HL-60 (cell line): Measurements from ENCODE around the gene NR3C1.

Source experiments
- DNase-seq, 2 experiments: peaks; one replicate each; pipeline ENCODE4 v3.0.0-alpha.2; 2010 to 2020; ENCODE audit warnings: low read depth in 1 of 2, low spot score in 1 of 2
- H3K27ac ChIP-seq: fragments of 250-450 bp; sonication (Bioruptor Pico); replicated peaks from 2 replicates; pipeline ENCODE4 v1.5.1; 2020; ENCODE audit warnings: mild to moderate bottlenecking, moderate library complexity
- H3K27me3 ChIP-seq: fragments of 250-450 bp; sonication (Bioruptor Pico); 2 replicates; pipeline ENCODE4 v1.5.1; 2021; ENCODE audit warnings: mild to moderate bottlenecking, moderate library complexity; ENCODE audit not compliant: insufficient read depth, poor library complexity, severe bottlenecking
- H3K4me3 ChIP-seq: replicated peaks from 2 replicates; pipeline ENCODE4 v1.5.1; 2011; ENCODE audit warnings: mild to moderate bottlenecking, control low read depth, low read length; ENCODE audit not compliant: insufficient read depth
- GABPA ChIP-seq: IDR thresholded peaks from 2 replicates; pipeline ENCODE4 v1.6.1; 2012; ENCODE audit warnings: low read depth
- POLR2AphosphoS5 ChIP-seq: IDR thresholded peaks from 2 replicates; pipeline ENCODE4 v1.6.1; 2012; ENCODE audit warnings: low read depth
- SPI1 ChIP-seq: IDR thresholded peaks from 2 replicates; pipeline ENCODE4 v1.6.1; 2012; ENCODE audit warnings: low read depth, mild to moderate bottlenecking, borderline replicate concordance
- TF ChIP-seq, protein P1 (sequence below): IDR thresholded peaks from one replicate; pipeline ENCODE4 v1.5.1; 2011; ENCODE audit warnings: low read length, control low read depth, inconsistent platforms; ENCODE audit not compliant: insufficient read depth
- TF ChIP-seq, protein P2 (sequence below): IDR thresholded peaks from 2 replicates; pipeline ENCODE4 v1.6.1; 2012; ENCODE audit warnings: low read depth; ENCODE audit not compliant: insufficient replicate concordance

NR3C1 gene

GRCh38 chr5:143354025-143354424, 49.5 kb downstream of the NR3C1 start:
- H3K27ac ChIP-seq = no peak overlapping the region
- DNase-seq = no peak
- no peak for TF ChIP-seq SPI1
- no peak for TF ChIP-seq POLR2AphosphoS5
- TF ChIP-seq, protein P1, sequence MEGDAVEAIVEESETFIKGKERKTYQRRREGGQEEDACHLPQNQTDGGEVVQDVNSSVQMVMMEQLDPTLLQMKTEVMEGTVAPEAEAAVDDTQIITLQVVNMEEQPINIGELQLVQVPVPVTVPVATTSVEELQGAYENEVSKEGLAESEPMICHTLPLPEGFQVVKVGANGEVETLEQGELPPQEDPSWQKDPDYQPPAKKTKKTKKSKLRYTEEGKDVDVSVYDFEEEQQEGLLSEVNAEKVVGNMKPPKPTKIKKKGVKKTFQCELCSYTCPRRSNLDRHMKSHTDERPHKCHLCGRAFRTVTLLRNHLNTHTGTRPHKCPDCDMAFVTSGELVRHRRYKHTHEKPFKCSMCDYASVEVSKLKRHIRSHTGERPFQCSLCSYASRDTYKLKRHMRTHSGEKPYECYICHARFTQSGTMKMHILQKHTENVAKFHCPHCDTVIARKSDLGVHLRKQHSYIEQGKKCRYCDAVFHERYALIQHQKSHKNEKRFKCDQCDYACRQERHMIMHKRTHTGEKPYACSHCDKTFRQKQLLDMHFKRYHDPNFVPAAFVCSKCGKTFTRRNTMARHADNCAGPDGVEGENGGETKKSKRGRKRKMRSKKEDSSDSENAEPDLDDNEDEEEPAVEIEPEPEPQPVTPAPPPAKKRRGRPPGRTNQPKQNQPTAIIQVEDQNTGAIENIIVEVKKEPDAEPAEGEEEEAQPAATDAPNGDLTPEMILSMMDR = no peak
- TF ChIP-seq, protein P2, sequence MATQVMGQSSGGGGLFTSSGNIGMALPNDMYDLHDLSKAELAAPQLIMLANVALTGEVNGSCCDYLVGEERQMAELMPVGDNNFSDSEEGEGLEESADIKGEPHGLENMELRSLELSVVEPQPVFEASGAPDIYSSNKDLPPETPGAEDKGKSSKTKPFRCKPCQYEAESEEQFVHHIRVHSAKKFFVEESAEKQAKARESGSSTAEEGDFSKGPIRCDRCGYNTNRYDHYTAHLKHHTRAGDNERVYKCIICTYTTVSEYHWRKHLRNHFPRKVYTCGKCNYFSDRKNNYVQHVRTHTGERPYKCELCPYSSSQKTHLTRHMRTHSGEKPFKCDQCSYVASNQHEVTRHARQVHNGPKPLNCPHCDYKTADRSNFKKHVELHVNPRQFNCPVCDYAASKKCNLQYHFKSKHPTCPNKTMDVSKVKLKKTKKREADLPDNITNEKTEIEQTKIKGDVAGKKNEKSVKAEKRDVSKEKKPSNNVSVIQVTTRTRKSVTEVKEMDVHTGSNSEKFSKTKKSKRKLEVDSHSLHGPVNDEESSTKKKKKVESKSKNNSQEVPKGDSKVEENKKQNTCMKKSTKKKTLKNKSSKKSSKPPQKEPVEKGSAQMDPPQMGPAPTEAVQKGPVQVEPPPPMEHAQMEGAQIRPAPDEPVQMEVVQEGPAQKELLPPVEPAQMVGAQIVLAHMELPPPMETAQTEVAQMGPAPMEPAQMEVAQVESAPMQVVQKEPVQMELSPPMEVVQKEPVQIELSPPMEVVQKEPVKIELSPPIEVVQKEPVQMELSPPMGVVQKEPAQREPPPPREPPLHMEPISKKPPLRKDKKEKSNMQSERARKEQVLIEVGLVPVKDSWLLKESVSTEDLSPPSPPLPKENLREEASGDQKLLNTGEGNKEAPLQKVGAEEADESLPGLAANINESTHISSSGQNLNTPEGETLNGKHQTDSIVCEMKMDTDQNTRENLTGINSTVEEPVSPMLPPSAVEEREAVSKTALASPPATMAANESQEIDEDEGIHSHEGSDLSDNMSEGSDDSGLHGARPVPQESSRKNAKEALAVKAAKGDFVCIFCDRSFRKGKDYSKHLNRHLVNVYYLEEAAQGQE = no peak
- TF ChIP-seq GABPA = no peak
- no peaks in the 10 kb centered on the region for H3K27me3 ChIP-seq
- H3K4me3 ChIP-seq = no peak overlapping the region

DNA sequence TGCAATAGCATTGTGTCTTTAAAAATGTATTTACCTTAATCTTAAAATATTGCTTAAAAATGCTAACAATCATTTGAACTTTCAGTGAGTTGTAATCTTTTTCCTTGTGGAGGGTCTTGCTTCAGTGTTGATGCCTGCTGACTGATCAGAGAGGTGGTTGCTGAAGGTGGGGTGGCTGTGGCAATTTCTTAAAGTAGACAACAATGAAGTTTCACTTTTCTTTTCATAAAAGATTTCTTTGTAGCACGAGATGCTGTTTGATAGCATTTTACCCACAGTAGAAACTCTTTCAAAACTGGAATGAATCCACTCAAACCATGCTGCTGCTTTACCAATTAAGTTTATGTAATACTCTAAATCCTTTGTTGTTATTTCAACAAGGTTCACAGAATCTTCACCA, 50.8 kb downstream of the NR3C1 start:
- DNase-seq = no peak
- Histone ChIP-seq H3K27me3 (no peaks in the 10 kb centered on the region), H3K4me3 (no peak overlapping the region), H3K27ac (no peak overlapping the region)
- no peak for TF ChIP-seq SPI1
- no peak for TF ChIP-seq GABPA
- no peak for TF ChIP-seq POLR2AphosphoS5
- TF ChIP-seq, protein P2 = no peak
- TF ChIP-seq, protein P1 = no peak

- no peak for TF ChIP-seq GABPA
- TF ChIP-seq, protein P2 = no peak
- no peak for TF ChIP-seq POLR2AphosphoS5
- TF ChIP-seq SPI1 = no peak
- TF ChIP-seq, protein P1 = no peak
- H3K27ac ChIP-seq = peak overlapping the region; percentile 11
- peak; percentile 18 to 55 for DNase-seq
These were observed 52.5 kb downstream of the NR3C1 start for GRCh38 chr5:143350751-143351602.

More at GRCh38 chr5:143350751-143351602, 52.5 kb downstream of the NR3C1 start:
- Histone ChIP-seq H3K27me3 (no peaks in the 10 kb centered on the region), H3K4me3 (no peak overlapping the region)
